KOPT-K1 (cell line): ENCODE measurements around the gene PCBD1.

Source experiments
- H3K27ac ChIP-seq: fragments of 200-600 bp; sonication (generic); 2 replicates; pipeline ENCODE4 v1.5.1; 2016; ENCODE audit warnings: antibody characterized with exemption, mild to moderate bottlenecking, low read depth, low read length; ENCODE audit not compliant: poor library complexity, severe bottlenecking
- H3K36me3 ChIP-seq: fragments of 200-600 bp; sonication (generic); 2 replicates; pipeline ENCODE4 v1.5.1; 2017; ENCODE audit warnings: antibody characterized with exemption, mild to moderate bottlenecking, low read length, moderate library complexity; ENCODE audit not compliant: insufficient read depth
- H3K9me3 ChIP-seq: fragments of 200-600 bp; sonication (generic); 2 replicates; pipeline ENCODE4 v1.5.1; 2017; ENCODE audit warnings: antibody characterized with exemption, low read length, mild to moderate bottlenecking; ENCODE audit not compliant: insufficient read depth, poor library complexity, severe bottlenecking

The PCBD1 gene

GRCh38 chr10:70846795-70847194, 41.6 kb downstream of the PCBD1 start:
- Histone ChIP-seq H3K36me3 (peaks cover 8% of the 10 kb centered on the region; the same call in 1 of the 2 replicates), H3K9me3 (no peaks in the 10 kb centered on the region), H3K27ac (no peak overlapping the region)

- Histone ChIP-seq H3K36me3 (no peaks in the 10 kb centered on the region), H3K27ac (no peak overlapping the region), H3K9me3 (no peaks in the 10 kb centered on the region)
These were observed 42.5 kb downstream of the PCBD1 start for GRCh38 chr10:70845816-70846215.

- Histone ChIP-seq H3K36me3 (no peaks in the 10 kb centered on the region), H3K27ac (no peak overlapping the region)
These were observed 43.1 kb downstream of the PCBD1 start for GRCh38 chr10:70845256-70845655.

GRCh38 chr10:70843776-70844489, 44.4 kb downstream of the PCBD1 start:
- H3K27ac ChIP-seq: no peak overlapping the region
- H3K9me3 ChIP-seq: no peaks in the 10 kb centered on the region
- H3K36me3 ChIP-seq: no peaks in the 10 kb centered on the region

More at GRCh38 chr10:70845256-70845655, 43.1 kb downstream of the PCBD1 start:
- no peaks in the 10 kb centered on the region for H3K9me3 ChIP-seq

GRCh38 chr10:70843333-70843732, 45.0 kb downstream of the PCBD1 start:
- Histone ChIP-seq H3K27ac (no peak overlapping the region), H3K36me3 (no peaks in the 10 kb centered on the region)

GRCh38 chr10:70840836-70841235, 47.5 kb downstream of the PCBD1 start:
- H3K9me3 ChIP-seq: peaks cover 7% of the 10 kb centered on the region
- H3K36me3 ChIP-seq: peaks cover 4% of the 10 kb centered on the region; the same call in 1 of the 2 replicates
- H3K27ac ChIP-seq: no peak overlapping the region

More at GRCh38 chr10:70843333-70843732, 45.0 kb downstream of the PCBD1 start:
- no peaks in the 10 kb centered on the region for H3K9me3 ChIP-seq

- Histone ChIP-seq H3K36me3 (peaks cover 4% of the 10 kb centered on the region; the same call in 1 of the 2 replicates), H3K9me3 (peaks cover 7% of the 10 kb centered on the region), H3K27ac (no peak overlapping the region)
These were observed 50.0 kb downstream of the PCBD1 start for GRCh38 chr10:70838270-70838805.

- peaks cover 7% of the 10 kb centered on the region for H3K9me3 ChIP-seq
- H3K27ac ChIP-seq: no peak overlapping the region
- H3K36me3 ChIP-seq: peaks cover 4% of the 10 kb centered on the region; the same call in 1 of the 2 replicates
These were observed 50.7 kb downstream of the PCBD1 start for GRCh38 chr10:70837660-70838059.

GRCh38 chr10:70836319-70836718, 52.0 kb downstream of the PCBD1 start:
- no peak overlapping the region for H3K27ac ChIP-seq
- peaks cover 4% of the 10 kb centered on the region; the same call in 1 of the 2 replicates for H3K36me3 ChIP-seq
- H3K9me3 ChIP-seq: peaks cover 7% of the 10 kb centered on the region

- H3K27ac ChIP-seq: no peak overlapping the region
- peaks cover 4% of the 10 kb centered on the region; the same call in 1 of the 2 replicates for H3K36me3 ChIP-seq
- H3K9me3 ChIP-seq: peaks cover 7% of the 10 kb centered on the region
These were observed 53.8 kb downstream of the PCBD1 start for GRCh38 chr10:70834441-70835151.

GRCh38 chr10:70834021-70834420, 54.3 kb downstream of the PCBD1 start:
- H3K27ac ChIP-seq: no peak overlapping the region
- H3K9me3 ChIP-seq: peaks cover 7% of the 10 kb centered on the region
- H3K36me3 ChIP-seq: peaks cover 4% of the 10 kb centered on the region; the same call in 1 of the 2 replicates

- H3K9me3 ChIP-seq: peaks cover 7% of the 10 kb centered on the region
- peaks cover 4% of the 10 kb centered on the region; the same call in 1 of the 2 replicates for H3K36me3 ChIP-seq
- no peak overlapping the region for H3K27ac ChIP-seq
These were observed 54.8 kb downstream of the PCBD1 start for GRCh38 chr10:70833601-70834000.
